HepG2 (cell line): Measurements from ENCODE around the gene MBTD1. TPM values are rescaled to one million over a fixed set of nuclear protein-coding genes. Genes with fewer than 3 reads are reported as not detected.

Source experiments
- ADNP ChIP-seq: sonication (generic); formaldehyde crosslinking; IDR thresholded peaks from 2 replicates; pipeline ENCODE4 v1.4.0; 2020; ENCODE audit warnings: missing genetic modification reagents
- HIC2 ChIP-seq: sonication (generic); formaldehyde crosslinking; IDR thresholded peaks from 2 replicates; pipeline ENCODE4 v1.9.0; 2022; ENCODE audit warnings: low read depth, missing genetic modification reagents
- HMGXB4 ChIP-seq, 2 experiments: sonication (generic) in 1 of 2; formaldehyde crosslinking in 1 of 2; IDR thresholded peaks; 2 replicates each; pipeline versions ENCODE4 v1.4.0 to v1.6.1; 2018 to 2020; ENCODE audit warnings: missing genetic modification reagents in 2 of 2, borderline replicate concordance in 1 of 2, low read depth in 1 of 2, mild to moderate bottlenecking in 1 of 2, missing biosample characterization in 1 of 2
- IKZF1 ChIP-seq: fragments of 450-650 bp; IDR thresholded peaks from 2 replicates; pipeline ENCODE4 v1.7.1; 2016
- MXD4 ChIP-seq: IDR thresholded peaks from 2 replicates; pipeline ENCODE4 v1.6.1; 2016; ENCODE audit warnings: mild to moderate bottlenecking, missing biosample characterization, missing genetic modification reagents
- RNF219 ChIP-seq: sonication (generic); formaldehyde crosslinking; IDR thresholded peaks from 2 replicates; pipeline ENCODE4 v1.5.0; 2020; ENCODE audit warnings: mild to moderate bottlenecking, missing genetic modification reagents
- SALL2 ChIP-seq: sonication (generic); formaldehyde crosslinking; IDR thresholded peaks from 2 replicates; pipeline ENCODE4 v1.8.1; 2023; ENCODE audit warnings: mild to moderate bottlenecking, missing genetic modification reagents, inconsistent platforms
- STAT5B ChIP-seq: sonication (generic); formaldehyde crosslinking; IDR thresholded peaks from 2 replicates; pipeline ENCODE4 v1.4.0; 2020; ENCODE audit warnings: missing genetic modification reagents
- TCF7L2 ChIP-seq: IDR thresholded peaks from 2 replicates; pipeline ENCODE4 v1.6.1; 2011; ENCODE audit warnings: mild to moderate bottlenecking, low read depth, low read length, moderate library complexity
- TGIF2 ChIP-seq: IDR thresholded peaks from 2 replicates; pipeline ENCODE4 v1.6.1; 2016; ENCODE audit warnings: control low read depth, missing compliant biosample characterization
- TOPORS ChIP-seq: sonication (generic); formaldehyde crosslinking; IDR thresholded peaks from 2 replicates; pipeline ENCODE4 v1.8.0; 2023; ENCODE audit warnings: mild to moderate bottlenecking, missing genetic modification reagents
- TRIM24 ChIP-seq: sonication (generic); formaldehyde crosslinking; IDR thresholded peaks from 2 replicates; pipeline ENCODE4 v1.8.0; 2022; ENCODE audit warnings: mild to moderate bottlenecking, missing genetic modification reagents
- ZFP36 ChIP-seq: fragments of 150-350 bp; IDR thresholded peaks from 2 replicates; pipeline ENCODE4 v1.6.1; 2018; ENCODE audit warnings: borderline replicate concordance, low read length, low read depth; ENCODE audit not compliant: partially characterized antibody
- ZNF30 ChIP-seq: sonication (generic); formaldehyde crosslinking; IDR thresholded peaks from 2 replicates; pipeline ENCODE4 v1.5.0; 2020; ENCODE audit warnings: mild to moderate bottlenecking, missing genetic modification reagents
- ZNF382 ChIP-seq: sonication (generic); formaldehyde crosslinking; IDR thresholded peaks from 2 replicates; pipeline ENCODE4 v1.5.0; 2020; ENCODE audit warnings: missing genetic modification reagents, mild to moderate bottlenecking, borderline replicate concordance
- ZNF564 ChIP-seq: sonication (generic); formaldehyde crosslinking; IDR thresholded peaks from 2 replicates; pipeline ENCODE4 v1.8.1; 2023; ENCODE audit warnings: mild to moderate bottlenecking, missing genetic modification reagents
- ZNF569 ChIP-seq: sonication (generic); formaldehyde crosslinking; IDR thresholded peaks from 2 replicates; pipeline ENCODE4 v1.5.0; 2020; ENCODE audit warnings: mild to moderate bottlenecking, missing genetic modification reagents, moderate library complexity, borderline replicate concordance
- ZNF616 ChIP-seq: sonication (generic); formaldehyde crosslinking; IDR thresholded peaks from 2 replicates; pipeline ENCODE4 v1.5.0; 2020; ENCODE audit warnings: low read depth, mild to moderate bottlenecking, missing genetic modification reagents
- ZNF619 ChIP-seq: sonication (generic); formaldehyde crosslinking; IDR thresholded peaks from 2 replicates; pipeline ENCODE4 v1.4.0; 2020; ENCODE audit warnings: mild to moderate bottlenecking, missing genetic modification reagents
- ZNF766 ChIP-seq: sonication (generic); formaldehyde crosslinking; IDR thresholded peaks from 2 replicates; pipeline ENCODE4 v1.5.0; 2020; ENCODE audit warnings: missing genetic modification reagents, borderline replicate concordance
- ZNF775 ChIP-seq: sonication (generic); formaldehyde crosslinking; IDR thresholded peaks from 2 replicates; pipeline ENCODE4 v1.4.0; 2020; ENCODE audit warnings: missing genetic modification reagents, mild to moderate bottlenecking, moderate library complexity, borderline replicate concordance
- polyA plus RNA-seq, 8 experiments: library from polyadenylated mRNA; depleted of rRNA in 3 of 8; stranded (reverse) in 7 of 8; unstranded in 1 of 8; fragments of >200 nt; fragmentation: Illumina TruSeq in 4 of 8; extraction: Trizol in 4 of 8; gene quantifications; 2 replicates each; pipeline versions ENCODE4 v1.2.1 to v1.2.3, GENCODE V29; 2011 to 2016; ENCODE audit warnings: low read depth in 4 of 8, missing spikeins in 1 of 8, mixed read lengths in 1 of 8; ENCODE audit not compliant: insufficient read depth in 1 of 8
- total RNA-seq, 5 experiments: library from RNA; depleted of rRNA; stranded (reverse); fragments of >200 nt; fragmentation: Illumina TruSeq; extraction: Trizol; gene quantifications; 2 replicates each; pipeline ENCODE4 v1.2.3, GENCODE V29; 2016; ENCODE audit warnings: low read depth in 1 of 5

The MBTD1 gene
- total and polyA plus RNA-seq, 2 of the 13 experiments (the other 11 are each of a cell fraction or from before 2014, with no cell fraction given), result 20.9 TPM

GRCh38 chr17:51166987-51167931, 92.6 kb downstream of the MBTD1 start (continued):
- no peak; the same call in 1 of the 2 replicates for TF ChIP-seq HIC2
- no peak for TF ChIP-seq TGIF2 (CRISPR knock-in tag)
- no peak for TF ChIP-seq ZNF564 (CRISPR knock-in tag)
- no peak for TF ChIP-seq ZNF382
- TF ChIP-seq MXD4, result no peak
- no peak for TF ChIP-seq ADNP (CRISPR knock-in tag)
- TF ChIP-seq TOPORS (CRISPR knock-in tag), result peak; percentile 79
- no peak for TF ChIP-seq ZNF616
- no peak; the same call in none of the 2 replicates for TF ChIP-seq SALL2 (CRISPR knock-in tag)
- no peak for TF ChIP-seq ZNF766 (CRISPR knock-in tag)
- no peak for TF ChIP-seq ZNF30
- TF ChIP-seq ZNF619, result peak; percentile 56; the same call in 1 of the 2 replicates
- TF ChIP-seq IKZF1, result no peak
- TF ChIP-seq ZFP36, result no peak
- 0 out of 2 replicates have a peak, but pooled peaks have one; percentile 60 for TF ChIP-seq ZNF775 (CRISPR knock-in tag)
- no peak for TF ChIP-seq STAT5B (CRISPR knock-in tag)
- TF ChIP-seq TCF7L2, result no peak
- TF ChIP-seq TRIM24 (CRISPR knock-in tag), result no peak
- no peak for TF ChIP-seq RNF219
- peak; percentile 96 for TF ChIP-seq HMGXB4 (CRISPR knock-in tag; IDR thresholded peaks at IDR 0.05; ENCODE audit: borderline replicate concordance in 1 of 2, low read depth in 1 of 2)
- no peak for TF ChIP-seq ZNF569
